Dermis microvascular lymphatic vessel endothelial cell (primary cell): ENCODE results near the gene TYW1. TPM values are rescaled to one million over a fixed set of nuclear protein-coding genes. Genes with fewer than 3 reads are reported as not detected.
A peak's percentile ranks its signal among the peaks of the same experiment; 100 is the strongest.
"Not testable (repeated sequence)": the region's sequence is repeated elsewhere in the genome, so short reads cannot be mapped to it uniquely, and the experiment has no call there.

Source experiments
- DNase-seq, 2 donors: peaks; one replicate each; pipeline versions ENCODE4 v3.0.0 to v3.0.0-alpha.2; 2010; ENCODE audit warnings: low read depth in 2 of 2
- total RNA-seq: library from RNA; depleted of rRNA; stranded (reverse); fragments of >200 nt; gene quantifications from 2 replicates; pipeline ENCODE4 v1.2.1, GENCODE V29; 2014

Gene TYW1
- total RNA-seq, 1 donor from 2014 or later: 12.6 TPM

GRCh38 chr7:67189160-67189559 lies 192.5 kb downstream of the TYW1 start:
- not testable (repeated sequence) for DNase-seq

- DNase-seq: not testable (repeated sequence)
These were observed 193.3 kb downstream of the TYW1 start for GRCh38 chr7:67189801-67190465.

GRCh38 chr7:67191002-67191720 lies 194.5 kb downstream of the TYW1 start:
- DNase-seq: not testable (repeated sequence)

- not testable (repeated sequence) for DNase-seq
These were observed 195.6 kb downstream of the TYW1 start for GRCh38 chr7:67192123-67192702.

- not testable (repeated sequence) for DNase-seq
These were observed 196.4 kb downstream of the TYW1 start for GRCh38 chr7:67192889-67193613.

- not testable (repeated sequence) for DNase-seq
These were observed 199.5 kb downstream of the TYW1 start for GRCh38 chr7:67196176-67196575.

GRCh38 chr7:67198865-67199526 lies 202.4 kb downstream of the TYW1 start:
- DNase-seq: not testable (repeated sequence)

- not testable (repeated sequence) for DNase-seq
These were observed 209.1 kb downstream of the TYW1 start for GRCh38 chr7:67205772-67206171.

GRCh38 chr7:67206452-67206851 lies 209.8 kb downstream of the TYW1 start:
- no peak for DNase-seq

- not testable (repeated sequence) for DNase-seq
These were observed 212.0 kb downstream of the TYW1 start for GRCh38 chr7:67208656-67209055.

- no peak for DNase-seq
These were observed 212.6 kb downstream of the TYW1 start for GRCh38 chr7:67209256-67209655.

GRCh38 chr7:67210567-67210966 lies 213.9 kb downstream of the TYW1 start:
- DNase-seq: no peak

GRCh38 chr7:67211650-67212330 lies 215.2 kb downstream of the TYW1 start:
- not testable (repeated sequence) for DNase-seq

- not testable (repeated sequence) for DNase-seq
These were observed 216.4 kb downstream of the TYW1 start for GRCh38 chr7:67213038-67213437.

- DNase-seq: not testable (repeated sequence)
These were observed 226.9 kb downstream of the TYW1 start for GRCh38 chr7:67223551-67223950.

- DNase-seq: peak in 1 of 2 donors; percentile 32
These were observed 229.8 kb downstream of the TYW1 start for GRCh38 chr7:67226340-67226907.

GRCh38 chr7:67226967-67227366 lies 230.3 kb downstream of the TYW1 start:
- not testable (repeated sequence) for DNase-seq

GRCh38 chr7:67229018-67229417 lies 232.4 kb downstream of the TYW1 start:
- DNase-seq: not testable (repeated sequence)

- not testable (repeated sequence) for DNase-seq
These were observed 233.4 kb downstream of the TYW1 start for GRCh38 chr7:67230029-67230428.

- DNase-seq: not testable (repeated sequence)
These were observed 236.9 kb downstream of the TYW1 start for GRCh38 chr7:67233506-67233905.
